HEK293T (cell line): Measurements from ENCODE around the gene LRP8.

Experiments used
- ARNT ChIP-seq: fragments of 450-650 bp; IDR thresholded peaks from 2 replicates; pipeline ENCODE4 v1.6.1; 2017; ENCODE audit warnings: mild to moderate bottlenecking
- BHLHE40 ChIP-seq: fragments of 450-650 bp; IDR thresholded peaks from 2 replicates; pipeline ENCODE4 v1.6.1; 2016; ENCODE audit warnings: mild to moderate bottlenecking, moderate library complexity, borderline replicate concordance
- CTBP1 ChIP-seq: fragments of 450-650 bp; IDR thresholded peaks from 2 replicates; pipeline ENCODE4 v1.6.1; 2016; ENCODE audit warnings: borderline replicate concordance
- ELF4 ChIP-seq: fragments of 450-650 bp; IDR thresholded peaks from 2 replicates; pipeline ENCODE4 v1.6.1; 2017; ENCODE audit warnings: antibody characterized with exemption
- FOXK2 ChIP-seq: fragments of 450-650 bp; IDR thresholded peaks from 2 replicates; pipeline ENCODE4 v1.6.1; 2016; ENCODE audit warnings: mild to moderate bottlenecking
- FOXM1 ChIP-seq: fragments of 450-650 bp; IDR thresholded peaks from 2 replicates; pipeline ENCODE4 v1.6.1; 2017; ENCODE audit warnings: mild to moderate bottlenecking, borderline replicate concordance
- NFRKB ChIP-seq: fragments of 450-650 bp; IDR thresholded peaks from 2 replicates; pipeline ENCODE4 v1.6.1; 2016; ENCODE audit warnings: mild to moderate bottlenecking, moderate library complexity
- SP1 ChIP-seq: fragments of 450-650 bp; IDR thresholded peaks from 2 replicates; pipeline ENCODE4 v1.6.1; 2017
- SUZ12 ChIP-seq: fragments of 450-650 bp; IDR thresholded peaks from 2 replicates; pipeline ENCODE4 v1.6.1; 2016; ENCODE audit warnings: mild to moderate bottlenecking
- TARDBP ChIP-seq: fragments of 450-650 bp; IDR thresholded peaks from 2 replicates; pipeline ENCODE4 v1.6.1; 2016
- ZNF384 ChIP-seq: fragments of 450-650 bp; IDR thresholded peaks from 2 replicates; pipeline ENCODE4 v1.6.1; 2016
- TF ChIP-seq, protein P1 (sequence below): fragments of 450-650 bp; IDR thresholded peaks from 2 replicates; pipeline ENCODE4 v1.6.1; 2016

DNA sequence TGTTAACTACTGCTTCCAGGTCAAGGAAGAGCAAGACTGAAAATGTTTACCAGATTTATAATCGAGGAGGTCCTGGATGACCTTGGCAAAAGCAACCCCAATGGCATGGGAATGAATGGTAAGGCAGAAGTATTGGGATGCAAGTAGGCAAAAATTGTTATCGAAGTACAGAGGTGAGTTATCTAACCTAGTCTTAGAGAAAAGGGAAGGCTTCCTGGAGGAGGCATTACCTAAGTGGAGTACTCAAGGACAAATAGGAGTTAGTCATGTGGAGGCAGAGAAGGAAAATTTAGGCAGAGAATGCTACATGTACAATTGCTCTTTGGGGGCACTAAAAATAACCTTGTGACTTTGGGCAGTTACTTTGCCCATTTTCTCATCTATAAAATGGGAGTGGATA, 86.0 kb downstream of the LRP8 start:
- no peak for TF ChIP-seq CTBP1
- TF ChIP-seq ELF4: no peak
- no peak for TF ChIP-seq ZNF384
- no peak for TF ChIP-seq BHLHE40
- TF ChIP-seq, protein P1, sequence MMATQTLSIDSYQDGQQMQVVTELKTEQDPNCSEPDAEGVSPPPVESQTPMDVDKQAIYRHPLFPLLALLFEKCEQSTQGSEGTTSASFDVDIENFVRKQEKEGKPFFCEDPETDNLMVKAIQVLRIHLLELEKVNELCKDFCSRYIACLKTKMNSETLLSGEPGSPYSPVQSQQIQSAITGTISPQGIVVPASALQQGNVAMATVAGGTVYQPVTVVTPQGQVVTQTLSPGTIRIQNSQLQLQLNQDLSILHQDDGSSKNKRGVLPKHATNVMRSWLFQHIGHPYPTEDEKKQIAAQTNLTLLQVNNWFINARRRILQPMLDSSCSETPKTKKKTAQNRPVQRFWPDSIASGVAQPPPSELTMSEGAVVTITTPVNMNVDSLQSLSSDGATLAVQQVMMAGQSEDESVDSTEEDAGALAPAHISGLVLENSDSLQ: no peak
- no peak for TF ChIP-seq SP1
- TF ChIP-seq FOXK2: no peak
- TF ChIP-seq ARNT: no peak
- TF ChIP-seq SUZ12: no peak
- TF ChIP-seq TARDBP: no peak
- TF ChIP-seq NFRKB: no peak
- TF ChIP-seq FOXM1: no peak
